Gastrocnemius medialis (tissue), 4 donors: ENCODE measurements around the gene FBXL16.

Source experiments
- CTCF ChIP-seq, 5 experiments: fragments of 450-650 bp in 3 of 5; fragments of 200-600 bp in 2 of 5; sonication (generic) in 2 of 5; IDR thresholded peaks in 4 of 5; conservative IDR thresholded peaks in 1 of 5; 1 replicate in 4 of 5; 2 replicates in 1 of 5; pipeline ENCODE4 v1.5.1; 2016 to 2019; ENCODE audit warnings: antibody characterized with exemption in 5 of 5, mild to moderate bottlenecking in 3 of 5, moderate library complexity in 3 of 5
- POLR2A ChIP-seq, 2 donors: fragments of 450-650 bp; IDR thresholded peaks; one replicate each; pipeline ENCODE4 v1.6.1; 2017; ENCODE audit warnings: antibody characterized with exemption in 2 of 2, mild to moderate bottlenecking in 2 of 2, moderate library complexity in 2 of 2

- TF ChIP-seq CTCF (IDR thresholded peaks at IDR 0.05 in 4 of 5, conservative IDR thresholded peaks at IDR 0.05 in 1 of 5) (no peak), POLR2A (IDR thresholded peaks at IDR 0.05) (no peak)
Measured at GRCh38 chr16:725463-726187, 20.0 kb upstream of the FBXL16 start.
